LHCN-M2 (cell line): ENCODE data around the gene NPR1. TPM values are rescaled to one million over a fixed set of nuclear protein-coding genes. Genes with fewer than 3 reads are reported as not detected.
"Not testable (repeated sequence)": the region's sequence is repeated elsewhere in the genome, so short reads cannot be mapped to it uniquely, and the experiment has no call there.

Source experiments
- DNase-seq: peaks from one replicate; pipeline ENCODE4 v3.0.0-alpha.2; 2012; ENCODE audit warnings: low read depth
- polyA plus RNA-seq: library from polyadenylated mRNA; unstranded; fragments of >200 nt; gene quantifications from one replicate; pipeline ENCODE4 v1.2.1, GENCODE V29; 2012; ENCODE audit warnings: missing spikeins
- total RNA-seq: library from RNA; depleted of rRNA; stranded (reverse); fragments of >200 nt; gene quantifications from 2 replicates; pipeline ENCODE4 v1.2.3, GENCODE V29; 2014; rRNA removed

The NPR1 gene
- not detected in 2 replicates for total RNA-seq
- polyA plus RNA-seq, result 0.01 TPM

GRCh38 chr1:153678519-153679336, at the start of gene NPR1:
NPR1 (plus strand) TSS chr1:153678688; CDS start chr1:153679109, 421 bp downstream.
- no peak for DNase-seq

- DNase-seq, result no peak
Measured at GRCh38 chr1:153629343-153629665, 49.2 kb upstream of the NPR1 start.

- DNase-seq, result no peak
Measured at GRCh38 chr1:153629971-153630370, 48.5 kb upstream of the NPR1 start.

- no peak for DNase-seq
Measured at GRCh38 chr1:153630384-153630783, 48.1 kb upstream of the NPR1 start.

- DNase-seq, result no peak
Measured at GRCh38 chr1:153631047-153632022, 47.2 kb upstream of the NPR1 start.

GRCh38 chr1:153633161-153633753, 45.2 kb upstream of the NPR1 start:
- no peak for DNase-seq

GRCh38 chr1:153633754-153634665, 44.5 kb upstream of the NPR1 start, which contains the start of gene CHTOP:
CHTOP (plus strand) TSS chr1:153634066; CDS start chr1:153636589, 2,523 bp downstream.
- peak; percentile 99 for DNase-seq

GRCh38 chr1:153635872-153636271, 42.6 kb upstream of the NPR1 start:
- no peak for DNase-seq

GRCh38 chr1:153636312-153636711, 42.2 kb upstream of the NPR1 start:
- no peak for DNase-seq

- no peak for DNase-seq
Measured at GRCh38 chr1:153638261-153638660, 40.2 kb upstream of the NPR1 start.

- no peak for DNase-seq
Measured at GRCh38 chr1:153639280-153639679, 39.2 kb upstream of the NPR1 start.

- DNase-seq, result not testable (repeated sequence)
Measured at GRCh38 chr1:153640213-153640612, 38.3 kb upstream of the NPR1 start.

GRCh38 chr1:153640861-153641260, 37.6 kb upstream of the NPR1 start:
- no peak for DNase-seq

GRCh38 chr1:153642161-153642560, 36.3 kb upstream of the NPR1 start:
- no peak for DNase-seq

- DNase-seq, result no peak
Measured at GRCh38 chr1:153643100-153643499, 35.4 kb upstream of the NPR1 start.

- no peak for DNase-seq
Measured at GRCh38 chr1:153643816-153644215, 34.7 kb upstream of the NPR1 start.

GRCh38 chr1:153646672-153647345, 31.7 kb upstream of the NPR1 start:
- no peak for DNase-seq

- no peak for DNase-seq
Measured at GRCh38 chr1:153647346-153647714, 31.2 kb upstream of the NPR1 start.

GRCh38 chr1:153648000-153648643, 30.4 kb upstream of the NPR1 start:
- no peak for DNase-seq
